Measurements from ENCODE around the gene CDC42BPA.

DNA sequence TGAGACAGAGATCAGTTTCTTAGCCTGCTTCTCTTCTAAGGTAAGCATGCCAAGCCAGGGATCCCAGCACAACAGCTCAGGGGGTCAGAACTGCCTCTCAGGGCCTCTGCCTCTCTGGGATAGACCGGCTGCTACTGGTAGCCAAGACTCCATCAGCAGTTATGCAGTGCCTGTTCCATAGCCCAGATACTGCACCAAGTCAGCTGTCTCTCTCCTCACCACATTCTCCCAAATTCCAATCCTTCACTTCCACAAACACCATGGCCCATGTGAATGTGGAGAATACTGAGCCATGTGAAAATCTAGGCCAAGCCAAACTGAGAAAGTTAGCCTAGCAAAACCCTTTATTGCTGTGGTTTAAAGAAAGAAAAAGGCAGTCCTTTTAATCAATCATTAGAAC is 37.5 kb downstream of the CDC42BPA start:
- TF ChIP-seq CTCF (IDR thresholded peaks at IDR 0.05) (no peak), POLR2A (IDR thresholded peaks at IDR 0.05) (no peak), POLR2AphosphoS5 (IDR thresholded peaks at IDR 0.05) (no peak), EP300 (IDR thresholded peaks at IDR 0.05; ENCODE audit: low read depth) (no peak)
